NCI-H774 (cell line): Measurements from ENCODE around the gene USP35.
"Not testable (repeated sequence)": the region's sequence is repeated elsewhere in the genome, so short reads cannot be mapped to it uniquely, and the experiment has no call there.

Experiments
- DNase-seq: peaks from one replicate; lab custom pipeline; 2025; lab: John Stamatoyannopoulos, UW

Gene USP35

GRCh38 chr11:78216021-78216420 lies 27.3 kb downstream of the USP35 start:
- DNase-seq: no peak

GRCh38 chr11:78216571-78217287 lies 28.0 kb downstream of the USP35 start:
- no peak for DNase-seq

DNA sequence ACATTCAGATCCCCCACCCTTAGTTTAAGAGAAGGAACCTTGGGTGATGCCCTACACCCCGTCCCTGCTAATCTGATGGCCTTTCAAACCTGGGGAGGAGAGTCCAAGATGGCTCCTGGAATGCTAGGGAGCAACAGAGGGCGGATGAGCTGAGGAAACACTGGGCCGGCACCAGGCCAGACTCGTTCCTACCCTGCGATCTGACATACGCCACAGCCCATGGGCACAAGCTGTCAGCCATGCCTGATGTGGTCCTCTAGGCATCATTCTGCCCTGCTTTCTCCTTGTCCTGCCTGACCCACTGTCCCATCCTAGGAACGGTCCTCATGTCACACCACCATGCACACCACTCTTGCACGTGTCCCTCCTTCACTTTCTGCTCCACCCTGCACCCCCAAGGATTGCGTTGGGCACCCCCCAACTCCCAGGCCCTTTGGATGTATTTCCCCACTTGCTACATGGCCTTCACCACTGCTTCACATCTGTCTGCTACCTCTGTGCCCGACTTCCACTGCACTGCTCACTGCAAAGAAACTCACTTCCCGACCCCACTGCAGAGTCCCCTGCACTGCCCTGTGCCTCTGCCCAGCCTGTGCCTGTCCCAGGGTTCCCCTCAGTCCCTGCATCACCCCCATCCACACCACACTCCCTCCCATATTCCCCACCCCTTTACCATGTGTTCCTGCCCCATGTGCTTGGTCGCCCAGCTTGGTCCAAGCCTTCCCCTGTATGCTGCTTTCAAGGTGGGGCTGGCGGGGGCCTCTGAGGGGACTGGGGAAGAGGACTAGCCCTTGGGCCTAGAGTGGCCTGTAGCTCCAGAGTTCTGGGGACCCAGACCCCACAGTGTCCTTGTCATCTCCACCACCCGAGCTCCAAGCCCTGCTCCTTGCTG lies 29.2 kb downstream of the USP35 start:
- DNase-seq: no peak

- DNase-seq: no peak
These were observed 30.2 kb downstream of the USP35 start for GRCh38 chr11:78218707-78219492.

- DNase-seq: no peak
These were observed 30.9 kb downstream of the USP35 start for GRCh38 chr11:78219493-78220217.

DNA sequence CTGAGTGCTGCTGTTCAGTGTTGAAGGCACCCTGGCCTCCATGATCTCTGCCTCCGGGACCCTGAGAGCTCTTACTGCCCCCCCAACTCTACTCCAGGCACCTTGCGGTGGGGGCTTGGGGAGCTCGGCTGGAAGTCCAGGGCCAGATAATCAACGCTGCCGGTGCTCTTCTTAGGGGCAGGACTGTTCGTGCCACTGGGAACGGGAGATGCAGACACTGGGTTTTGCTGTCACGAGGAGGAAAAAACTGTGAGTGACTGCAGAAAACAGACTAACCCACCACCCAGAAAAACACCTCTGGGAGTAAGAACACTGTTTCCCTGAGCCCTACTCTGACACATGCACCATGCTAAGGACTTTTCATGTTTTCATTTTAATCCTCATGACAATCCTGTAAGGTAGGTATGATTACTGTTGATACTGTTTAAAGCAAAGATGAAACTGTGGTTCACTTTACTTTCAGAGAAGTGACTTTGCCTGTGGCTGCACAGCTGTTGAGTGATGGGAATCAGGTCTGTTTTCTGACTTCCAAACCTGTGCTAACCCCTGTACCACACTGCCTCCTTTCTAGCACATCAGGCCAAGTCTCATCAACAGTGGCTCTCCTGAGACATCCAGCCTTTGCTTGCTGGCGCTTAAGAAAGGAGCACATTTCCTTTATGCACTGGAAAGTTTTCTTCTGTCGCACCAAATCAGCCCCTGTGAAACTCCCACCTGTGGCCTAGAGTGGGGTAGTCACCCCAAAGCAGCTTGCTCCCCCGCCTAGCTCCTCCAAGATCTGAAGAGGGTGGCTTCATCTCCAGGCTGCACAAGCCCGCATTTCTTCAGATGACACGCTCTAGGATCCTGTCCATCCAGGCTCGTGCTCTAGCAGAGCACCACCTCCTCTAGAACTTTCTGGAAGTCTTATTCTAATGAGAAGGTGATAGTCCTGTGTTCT lies 31.8 kb downstream of the USP35 start:
- no peak for DNase-seq

DNA sequence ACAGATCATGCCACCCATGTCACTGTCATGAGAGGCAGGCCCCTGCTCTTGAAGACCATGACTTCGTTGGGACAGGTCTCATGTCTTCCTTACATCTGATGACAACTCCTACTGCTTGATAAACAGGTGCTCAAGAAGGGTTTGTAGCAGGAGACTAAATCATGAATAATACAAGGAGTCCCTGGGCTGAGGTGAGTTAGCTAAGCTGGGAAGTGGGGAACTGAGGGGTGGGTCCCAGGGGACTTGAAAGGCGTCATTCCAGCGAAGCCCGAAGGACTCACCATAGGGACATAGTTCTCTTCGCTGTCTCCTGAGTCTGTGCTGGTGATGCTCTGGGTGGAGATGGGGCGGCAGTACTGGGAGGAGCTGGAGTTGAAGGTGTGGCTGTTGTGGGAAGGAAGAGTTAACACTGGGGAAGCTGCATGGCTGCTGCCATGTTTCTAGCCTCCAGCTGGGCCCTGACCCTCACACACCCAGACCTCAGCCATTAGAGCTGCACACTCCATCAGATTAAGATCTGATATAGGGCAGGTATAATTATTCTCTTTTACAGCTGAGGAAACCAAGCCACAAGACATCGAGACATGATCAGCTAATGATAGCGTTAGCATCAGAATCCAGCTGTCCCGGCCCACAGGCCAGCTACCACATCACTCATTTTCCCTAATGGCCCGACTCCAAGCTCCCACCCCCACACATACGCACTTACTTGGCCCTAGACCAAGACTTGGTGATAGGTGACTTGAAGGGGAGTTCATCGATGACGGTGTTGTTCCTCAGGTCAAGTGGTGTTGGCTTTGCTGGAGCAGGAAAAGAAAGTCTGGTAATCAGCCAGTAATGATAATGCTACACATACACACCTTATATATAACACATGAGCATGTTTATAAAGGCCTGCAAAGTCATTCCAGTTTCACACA lies 32.9 kb downstream of the USP35 start:
- DNase-seq: no peak

DNA sequence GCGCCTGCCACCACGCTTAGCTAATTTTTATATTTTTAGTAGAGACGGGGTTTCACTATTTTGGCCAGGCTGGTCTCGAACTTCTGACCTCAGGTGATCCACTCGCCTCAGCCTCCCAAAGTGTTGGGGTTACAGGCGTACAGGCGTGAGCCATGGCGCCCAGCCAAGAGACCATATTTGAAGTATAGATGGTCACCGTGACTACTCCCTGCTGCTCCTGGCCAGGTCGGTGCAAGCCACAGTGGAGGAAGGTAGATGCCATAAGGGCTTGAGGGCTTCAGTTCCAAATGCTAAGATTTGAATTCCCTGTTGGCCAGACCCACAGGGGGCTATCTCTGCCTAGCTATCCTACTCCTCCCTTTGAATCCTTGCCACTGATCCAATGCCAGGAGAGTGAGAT lies 34.0 kb downstream of the USP35 start:
- not testable (repeated sequence) for DNase-seq

GRCh38 chr11:78223320-78223954 lies 34.7 kb downstream of the USP35 start:
- no peak for DNase-seq

GRCh38 chr11:78224506-78224905 lies 35.8 kb downstream of the USP35 start:
- no peak for DNase-seq

DNA sequence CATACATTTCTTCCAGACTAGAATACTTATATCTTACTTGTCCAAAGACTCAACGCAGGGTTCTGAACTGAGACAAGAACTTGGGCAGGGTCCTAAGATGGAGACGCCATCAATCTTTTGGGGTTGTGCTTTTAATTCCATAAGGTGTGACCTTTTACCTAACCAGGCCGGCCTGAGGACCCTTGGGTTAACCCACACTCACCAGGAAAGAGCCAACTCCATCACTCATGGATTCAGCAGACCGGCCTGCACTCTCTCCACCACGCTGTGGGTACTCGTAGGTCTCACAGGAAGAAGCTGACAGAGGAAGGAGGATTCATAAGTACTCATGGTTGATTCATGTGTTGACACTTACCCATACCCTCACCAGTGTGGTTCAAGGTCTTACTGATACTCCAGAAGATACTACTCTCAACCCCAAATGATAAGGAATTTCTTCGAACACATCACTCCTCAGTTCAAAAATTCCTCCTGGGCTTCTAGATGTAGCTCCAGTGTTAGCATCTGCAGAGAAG lies 36.2 kb downstream of the USP35 start:
- no peak for DNase-seq

- no peak for DNase-seq
These were observed 38.3 kb downstream of the USP35 start for GRCh38 chr11:78226684-78227680.

GRCh38 chr11:78227921-78228320 lies 39.2 kb downstream of the USP35 start:
- no peak for DNase-seq

DNA sequence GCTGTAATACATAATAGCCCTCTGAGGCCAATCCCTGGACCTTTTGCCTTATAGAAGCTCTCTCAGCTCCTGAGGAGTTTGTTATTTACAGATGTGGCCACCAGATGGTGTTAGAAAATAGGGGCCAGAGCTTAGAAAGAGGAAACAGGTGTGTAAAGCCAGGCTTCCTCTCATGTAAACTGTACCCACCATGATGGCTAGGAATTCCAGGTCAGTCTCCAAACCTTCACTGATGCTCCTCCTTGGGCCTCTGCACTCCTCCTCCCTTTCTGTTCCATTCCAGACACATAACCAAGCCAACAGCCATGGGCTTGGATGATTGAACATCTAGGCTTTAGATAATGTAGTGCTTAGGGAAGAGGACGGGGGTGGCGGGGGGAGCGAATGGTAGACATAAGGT lies 39.7 kb downstream of the USP35 start:
- DNase-seq: peak; percentile 74

GRCh38 chr11:78229106-78229505 lies 40.4 kb downstream of the USP35 start:
- DNase-seq: no peak

DNA sequence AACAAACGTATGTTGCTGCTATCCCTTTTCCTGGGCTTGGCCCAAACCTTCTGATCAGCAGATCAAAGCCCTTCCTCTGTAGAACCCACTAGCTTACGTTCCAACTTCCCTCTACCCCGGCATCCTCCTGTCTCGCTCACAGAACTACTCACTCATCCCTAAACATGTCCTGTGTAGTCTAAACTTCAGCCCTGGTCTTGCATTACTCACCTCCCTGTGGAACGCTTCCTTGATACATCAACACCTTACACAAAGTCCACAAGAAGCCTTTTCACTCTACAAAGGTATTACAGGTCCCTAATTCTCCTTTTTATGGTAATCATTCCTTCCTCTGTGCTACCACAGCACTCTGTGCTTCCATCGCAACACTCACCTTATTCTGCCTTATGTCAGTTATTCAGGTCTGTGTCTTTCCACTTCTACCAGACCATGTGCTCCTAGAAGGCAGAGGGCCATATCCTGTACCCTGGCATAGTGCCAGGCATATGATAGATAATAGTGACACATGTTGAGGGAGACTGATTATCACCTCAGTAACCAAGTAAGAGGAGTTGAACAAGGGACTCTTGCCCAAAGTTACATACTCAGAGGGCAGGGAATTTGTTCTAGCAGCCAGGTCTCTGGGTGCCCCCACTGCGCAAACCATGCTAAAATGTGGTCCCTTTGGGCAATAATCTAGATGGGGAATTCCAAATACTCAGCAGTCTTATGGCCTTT lies 41.6 kb downstream of the USP35 start:
- DNase-seq: no peak

- DNase-seq: no peak
These were observed 43.3 kb downstream of the USP35 start for GRCh38 chr11:78231962-78232501.
